Activated CD4-positive, alpha-beta T cell treated with anti-CD3 and anti-CD28 coated beads for 36 hours (primary cell): ENCODE results near the gene RLN2. TPM values are rescaled to one million over a fixed set of nuclear protein-coding genes. Genes with fewer than 3 reads are reported as not detected.
"Not testable (repeated sequence)": the region's sequence is repeated elsewhere in the genome, so short reads cannot be mapped to it uniquely, and the experiment has no call there.

Experiments
- ATAC-seq: fragments of 200-7000 bp; cut with Tn5 transposase; one replicate; pipeline ENCODE4 v1.10.0; 2021; ENCODE audit warnings: mild to moderate bottlenecking, moderate library complexity
- CTCF ChIA-PET: fragments of 350-600 bp; sonication (Branson Sonifier 250); formaldehyde crosslinking; loops from one replicate; lab custom pipeline; 2021; ENCODE audit warnings: antibody characterized with exemption; lab: Charles Lee
- POLR2A ChIA-PET: fragments of 350-600 bp; sonication (Branson Sonifier 250); formaldehyde crosslinking; loops from one replicate; lab custom pipeline; 2021; ENCODE audit warnings: antibody characterized with exemption, inconsistent platforms; lab: Charles Lee
- DNase-seq: peaks from one replicate; pipeline ENCODE4 v3.0.0-alpha.2; 2020
- H3K27ac Mint-ChIP-seq: one replicate; pipeline ENCODE4 v1.8.0; 2021; ENCODE audit warnings: mixed read lengths
- H3K27me3 Mint-ChIP-seq: one replicate; pipeline ENCODE4 v1.8.0; 2021; ENCODE audit warnings: mixed read lengths
- H3K36me3 Mint-ChIP-seq: one replicate; pipeline ENCODE4 v1.8.0; 2021; ENCODE audit warnings: low read depth, mixed read lengths
- H3K4me1 Mint-ChIP-seq: one replicate; pipeline ENCODE4 v1.8.0; 2021; ENCODE audit warnings: mixed read lengths
- H3K4me3 Mint-ChIP-seq: one replicate; pipeline ENCODE4 v1.8.0; 2021; ENCODE audit warnings: mild to moderate bottlenecking, moderate library complexity, mixed read lengths
- H3K9me3 Mint-ChIP-seq: one replicate; pipeline ENCODE4 v1.8.0; 2021; ENCODE audit warnings: low read depth, mixed read lengths
- intact Hi-C, 2 experiments: fragments of 100-400 bp; cut with DNase I in 1 of 2; cut with micrococcal nuclease in 1 of 2; formaldehyde crosslinking; loops; one replicate each; pipeline versions ENCODE4 v1.14.2 to v1.15.1; 2022 to 2024; cut with DNase I, micrococcal nuclease
- total RNA-seq, 2 experiments: library from RNA; stranded (reverse); gene quantifications; one replicate each; pipeline ENCODE4 v1.2.3, GENCODE V29; 2021

RLN2 gene
- total RNA-seq, 2 experiments from 2014 or later: 4.9 to 6.9 TPM

DNA sequence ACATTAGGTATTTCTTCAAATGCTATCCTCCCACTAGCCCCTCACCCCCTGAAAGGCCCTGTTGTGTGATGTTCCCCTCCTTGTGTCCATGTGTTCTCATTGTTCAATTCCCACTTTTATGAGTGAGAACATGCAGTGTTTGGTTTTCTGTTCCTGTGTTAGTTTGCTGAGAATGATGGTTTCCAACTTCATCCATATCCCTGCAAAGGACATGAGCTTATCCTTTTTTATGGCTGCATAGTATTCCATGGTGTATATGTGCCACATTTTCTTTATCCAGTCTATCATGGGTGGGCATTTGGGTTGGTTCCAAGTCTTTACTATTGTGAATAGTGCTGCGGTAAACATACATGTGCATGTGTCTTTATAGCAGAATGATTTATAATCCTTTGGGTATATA, 11.9 kb upstream of the RLN2 start:
- POLR2A ChIA-PET, intact Hi-C loops, DNase-seq, H3K27me3 Mint-ChIP-seq, H3K27ac Mint-ChIP-seq, ATAC-seq, H3K4me1 Mint-ChIP-seq, H3K4me3 Mint-ChIP-seq, CTCF ChIA-PET: not testable (repeated sequence)
- peaks cover 12% of the 10 kb centered on the region for H3K9me3 Mint-ChIP-seq
- peaks cover 28% of the 10 kb centered on the region for H3K36me3 Mint-ChIP-seq

DNA sequence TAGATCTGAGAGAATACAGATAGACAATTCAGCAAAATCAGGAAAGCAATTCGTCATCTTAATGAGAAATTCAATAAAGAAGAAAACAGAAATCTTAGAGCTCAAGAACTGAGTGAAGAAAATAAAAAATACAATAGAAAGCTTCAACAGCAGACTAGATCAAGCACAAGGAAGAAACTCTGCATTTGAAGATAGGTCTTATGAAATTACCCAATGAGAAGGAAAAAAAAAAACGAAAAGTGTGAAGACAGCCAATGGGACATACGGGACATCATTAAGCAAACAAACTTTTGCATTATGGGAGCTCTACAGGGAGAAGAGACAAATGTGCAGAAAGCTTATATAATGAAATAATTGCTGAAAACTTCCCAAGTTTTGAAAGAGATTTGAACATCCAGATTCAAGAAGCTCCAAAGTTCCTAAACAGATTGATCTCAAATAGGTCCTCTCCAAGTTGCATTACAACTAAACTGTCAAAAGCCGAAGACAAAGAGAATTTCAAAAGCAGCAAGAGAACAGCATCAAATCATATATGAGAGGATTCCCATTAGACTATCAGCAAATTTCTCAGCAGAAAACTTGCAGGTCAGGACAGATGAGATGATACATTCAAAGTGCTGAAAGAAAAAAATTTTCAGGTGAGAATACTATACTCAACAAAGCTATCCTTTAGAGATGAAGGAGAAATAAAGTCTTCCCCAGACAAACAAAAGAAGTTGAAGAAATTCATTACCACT, 10.8 kb upstream of the RLN2 start:
- CTCF ChIA-PET: interaction anchor here (0.8 to 1.1 kb wide), 2 partner anchors 26 to 37 kb away, joined by 3 to 4 read pairs; no protein-coding TSS in a partner anchor

DNA sequence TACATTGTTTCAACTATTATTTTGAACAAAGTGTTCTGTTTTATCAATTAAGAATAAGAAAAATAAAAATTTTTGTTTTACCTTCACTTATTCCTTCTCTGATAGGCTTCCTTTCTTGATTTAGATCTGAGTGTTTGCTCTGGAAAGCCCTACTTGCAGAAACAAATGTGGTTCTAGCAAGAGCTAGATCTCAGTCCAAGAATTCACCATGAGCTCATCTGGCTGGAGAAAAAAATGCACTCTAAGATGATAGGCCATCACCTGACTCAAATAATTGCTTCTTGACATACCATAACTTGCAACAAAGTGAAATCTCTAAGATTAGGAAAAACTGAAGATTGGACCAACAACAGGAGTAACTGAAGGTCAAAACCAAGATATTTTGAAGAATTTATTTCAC, 6.3 kb upstream of the RLN2 start:
- no peak for ATAC-seq
- H3K4me3 Mint-ChIP-seq: no peak overlapping the region
- H3K4me1 Mint-ChIP-seq: no peaks in the 10 kb centered on the region
- ChIA-PET POLR2A (no interaction called here), CTCF (interaction anchor here (1.3 kb wide), 2 partner anchors 11 to 289 kb away, joined by 4 to 5 read pairs; no protein-coding TSS in a partner anchor)
- no peak for DNase-seq
- H3K27me3 Mint-ChIP-seq: no peaks in the 10 kb centered on the region
- intact Hi-C loops: no loop called here
- H3K36me3 Mint-ChIP-seq: peaks cover 10% of the 10 kb centered on the region
- H3K9me3 Mint-ChIP-seq: peaks cover 12% of the 10 kb centered on the region
- H3K27ac Mint-ChIP-seq: no peak overlapping the region

More for the DNA sequence above, 10.8 kb upstream of the RLN2 start:
- POLR2A ChIA-PET: no interaction called here
- Mint-ChIP-seq H3K36me3 (peaks cover 28% of the 10 kb centered on the region), H3K27me3 (no peaks in the 10 kb centered on the region), H3K9me3 (peaks cover 12% of the 10 kb centered on the region), H3K4me1 (no peaks in the 10 kb centered on the region), H3K27ac (no peak overlapping the region), H3K4me3 (no peak overlapping the region)
- ATAC-seq (no peak), DNase-seq (no peak)
- intact Hi-C loops: no loop called here

DNA sequence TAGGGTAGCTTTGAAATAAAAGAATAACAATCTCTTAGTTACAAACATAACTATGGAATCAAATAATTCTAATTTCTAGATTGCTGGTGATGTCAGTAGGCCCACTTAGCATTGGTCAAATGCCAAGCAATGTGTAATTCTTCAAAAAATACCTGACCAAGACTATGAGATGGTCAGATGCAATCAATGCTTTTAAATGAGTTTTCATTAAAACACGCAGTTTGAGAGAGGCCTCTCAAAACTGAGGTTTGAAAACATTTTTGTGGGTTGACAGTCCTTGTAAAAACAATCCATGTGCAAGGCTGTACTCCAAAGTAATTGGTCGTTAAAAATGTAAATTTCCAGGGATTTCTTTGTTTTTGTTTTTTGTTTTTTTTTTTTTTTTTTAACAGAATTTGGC, 1.2 kb upstream of the RLN2 start:
- intact Hi-C loops: loop anchor here (2.0 to 10.0 kb wide), 3 partner anchors 31 to 699 kb away; a partner anchor contains a TSS
- DNase-seq (no peak), ATAC-seq (no peak)
- Mint-ChIP-seq H3K4me1 (peaks cover 22% of the 10 kb centered on the region), H3K4me3 (no peak overlapping the region), H3K27ac (no peak overlapping the region), H3K27me3 (no peaks in the 10 kb centered on the region), H3K9me3 (no peaks in the 10 kb centered on the region), H3K36me3 (no peaks in the 10 kb centered on the region)
- POLR2A ChIA-PET: no interaction called here
- CTCF ChIA-PET: no interaction called here

DNA sequence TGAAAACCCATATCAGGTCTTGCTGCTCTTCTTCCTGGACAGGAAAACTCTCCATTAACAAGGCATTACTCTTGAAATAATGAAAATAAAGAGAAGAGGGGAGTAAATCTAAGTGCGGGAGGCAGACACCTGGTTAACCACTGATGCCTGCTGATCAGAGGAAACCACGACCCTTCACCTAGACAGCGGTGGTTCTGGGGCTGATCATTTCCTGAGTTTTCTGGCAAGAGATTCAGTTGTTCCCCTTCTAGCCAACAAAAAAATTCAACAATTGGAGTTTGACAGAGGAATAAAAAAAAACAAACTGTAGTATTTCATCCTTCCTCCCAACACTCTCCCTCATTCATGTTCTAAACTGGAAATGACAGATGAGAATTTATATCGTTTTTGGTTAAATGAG, 3.0 kb downstream of the RLN2 start:
- intact Hi-C loops: loop anchor here (10.0 kb wide), 2 partner anchors 123 to 703 kb away; a partner anchor contains a TSS
- peak overlapping the region; percentile 51 for H3K27ac Mint-ChIP-seq
- H3K4me3 Mint-ChIP-seq: peak overlapping the region; percentile 51
- no peaks in the 10 kb centered on the region for H3K9me3 Mint-ChIP-seq
- ChIA-PET POLR2A (no interaction called here), CTCF (no interaction called here)
- DNase-seq (no peak), ATAC-seq (no peak)
- H3K4me1 Mint-ChIP-seq: peaks cover 22% of the 10 kb centered on the region
- H3K27me3 Mint-ChIP-seq: no peaks in the 10 kb centered on the region
- peaks cover 5% of the 10 kb centered on the region for H3K36me3 Mint-ChIP-seq

DNA sequence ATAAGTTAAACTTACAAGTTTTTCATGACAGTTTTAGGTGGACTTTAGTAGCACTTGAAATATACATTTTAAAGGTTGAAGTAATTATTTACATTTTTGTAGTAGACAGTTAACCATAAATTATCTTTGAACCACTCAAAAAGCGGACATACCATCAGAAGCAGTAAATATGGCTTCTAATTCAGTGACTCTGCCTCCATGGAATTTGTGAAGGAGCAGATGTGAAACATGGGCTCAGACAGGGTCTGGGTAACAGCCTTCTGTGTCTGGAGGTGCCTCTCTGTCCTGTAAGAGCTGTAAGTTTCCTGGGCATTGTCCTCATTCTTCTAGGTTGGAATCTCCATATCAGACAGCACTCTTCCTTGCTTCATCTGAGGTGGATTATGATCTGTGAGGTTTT, 12.4 kb downstream of the RLN2 start:
- intact Hi-C loops: no loop called here
- Mint-ChIP-seq H3K4me1 (no peaks in the 10 kb centered on the region), H3K9me3 (peaks cover 14% of the 10 kb centered on the region), H3K4me3 (no peak overlapping the region), H3K27ac (no peak overlapping the region), H3K27me3 (peaks cover 2% of the 10 kb centered on the region), H3K36me3 (peaks cover 7% of the 10 kb centered on the region)
- DNase-seq: no peak
- ChIA-PET POLR2A (no interaction called here), CTCF (interaction anchor here (0.7 kb wide), 1 partner anchor 133 kb away, joined by 3 read pairs; no protein-coding TSS in a partner anchor)
- ATAC-seq: no peak

DNA sequence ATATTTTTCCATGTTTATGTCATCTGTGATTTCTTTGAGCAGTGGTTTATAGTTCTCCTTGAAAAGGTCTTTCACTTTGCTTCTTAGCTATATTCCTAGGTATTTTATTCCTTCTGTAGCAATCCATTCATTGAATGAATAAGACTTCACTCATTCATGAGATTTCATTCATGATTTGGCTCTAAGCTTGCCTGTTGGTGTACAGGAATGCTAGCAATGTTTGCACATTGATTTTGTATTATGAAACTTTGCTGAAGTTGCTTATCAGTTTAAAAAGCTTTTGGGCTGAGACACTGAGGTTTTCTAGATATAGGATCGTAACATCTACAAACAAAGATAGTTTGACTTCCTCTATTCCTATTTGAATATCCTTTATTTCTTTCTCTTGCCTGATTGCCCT, 15.9 kb downstream of the RLN2 start:
- CTCF ChIA-PET: interaction anchor here (0.8 kb wide), 1 partner anchor 88 kb away, joined by 3 read pairs; no protein-coding TSS in a partner anchor
- Mint-ChIP-seq H3K4me3 (no peak overlapping the region), H3K9me3 (peaks cover 9% of the 10 kb centered on the region), H3K36me3 (no peaks in the 10 kb centered on the region), H3K27me3 (peaks cover 2% of the 10 kb centered on the region), H3K4me1 (peaks cover 4% of the 10 kb centered on the region), H3K27ac (no peak overlapping the region)
- intact Hi-C loops: no loop called here
- DNase-seq: no peak
- no peak for ATAC-seq
- POLR2A ChIA-PET: no interaction called here

DNA sequence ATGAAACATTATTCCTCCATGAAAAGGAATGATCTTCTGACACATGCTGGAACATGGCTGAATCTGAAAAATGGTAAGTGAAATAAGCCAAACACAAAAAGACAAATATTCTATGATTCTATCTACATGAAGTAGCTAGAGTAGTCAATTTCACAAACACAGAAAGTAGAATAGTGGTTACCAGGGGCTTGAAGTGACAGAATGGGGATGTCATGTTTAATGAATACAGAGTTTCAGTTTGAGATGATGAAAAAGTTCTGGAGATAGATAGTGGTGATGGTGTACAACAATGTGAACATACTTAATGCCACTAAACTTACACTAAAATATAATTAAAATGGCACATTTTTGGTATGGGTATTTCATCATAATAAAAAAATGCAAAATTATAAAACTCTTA, 18.3 kb downstream of the RLN2 start:
- no peak for ATAC-seq
- H3K4me3 Mint-ChIP-seq: no peak overlapping the region
- peaks cover 9% of the 10 kb centered on the region for H3K9me3 Mint-ChIP-seq
- no peak for DNase-seq
- no peaks in the 10 kb centered on the region for H3K36me3 Mint-ChIP-seq
- no peak overlapping the region for H3K27ac Mint-ChIP-seq
- peaks cover 2% of the 10 kb centered on the region for H3K27me3 Mint-ChIP-seq
- intact Hi-C loops: no loop called here
- peaks cover 4% of the 10 kb centered on the region for H3K4me1 Mint-ChIP-seq
- CTCF ChIA-PET: no interaction called here
- POLR2A ChIA-PET: no interaction called here

DNA sequence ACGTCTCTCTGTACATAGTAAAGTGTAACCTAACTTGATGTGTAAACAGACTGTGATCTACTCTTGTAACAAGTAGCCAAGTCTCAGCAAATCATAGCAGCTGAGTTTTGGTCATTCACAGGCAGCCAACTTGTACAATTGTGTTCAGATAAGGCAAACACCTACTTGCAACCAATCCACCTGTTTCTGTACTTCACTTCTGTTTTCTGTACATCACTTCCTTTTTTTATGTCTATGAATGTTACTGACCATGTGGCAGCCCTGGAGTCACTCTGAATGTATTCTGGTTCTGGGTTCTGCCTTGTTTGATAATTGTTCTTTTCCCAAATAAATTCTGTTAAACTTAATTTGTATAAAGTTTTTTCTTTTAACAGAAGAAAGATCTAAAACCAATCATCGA, 26.0 kb downstream of the RLN2 start:
- H3K27ac Mint-ChIP-seq: no peak overlapping the region
- intact Hi-C loops: no loop called here
- no peaks in the 10 kb centered on the region for H3K4me1 Mint-ChIP-seq
- no peak for DNase-seq
- no peak overlapping the region for H3K4me3 Mint-ChIP-seq
- H3K9me3 Mint-ChIP-seq: no peaks in the 10 kb centered on the region
- POLR2A ChIA-PET: no interaction called here
- CTCF ChIA-PET: interaction anchor here (0.7 to 1.2 kb wide), 3 partner anchors 37 to 846 kb away, joined by 3 read pairs; partner anchors contain the start of gene INSL4
- H3K36me3 Mint-ChIP-seq: no peaks in the 10 kb centered on the region
- no peaks in the 10 kb centered on the region for H3K27me3 Mint-ChIP-seq
- ATAC-seq: no peak

DNA sequence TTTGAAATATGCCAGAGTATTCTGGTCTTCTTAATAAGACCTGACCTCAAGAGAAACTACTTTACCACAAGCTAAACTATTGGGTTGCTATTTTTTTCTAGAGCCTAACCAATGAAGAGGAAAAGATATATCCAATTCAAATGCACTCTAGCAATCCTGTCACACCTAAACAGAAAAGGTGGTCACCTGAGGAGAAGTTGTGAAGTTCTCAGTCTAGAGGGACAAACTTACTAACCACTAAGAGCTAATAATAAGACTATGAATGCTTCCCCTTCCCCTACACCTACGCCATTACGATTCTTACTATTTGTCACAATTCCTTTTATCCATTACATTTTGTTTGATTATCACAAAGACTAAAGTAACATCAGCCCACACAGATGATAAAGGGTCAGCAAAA, 29.7 kb downstream of the RLN2 start:
- ChIA-PET CTCF (interaction anchor here (0.8 to 1.0 kb wide), 2 partner anchors 9 to 155 kb away, joined by 3 read pairs; no protein-coding TSS in a partner anchor), POLR2A (no interaction called here)
- no peak overlapping the region for H3K4me3 Mint-ChIP-seq
- intact Hi-C loops: no loop called here
- ATAC-seq: no peak
- no peak for DNase-seq
- H3K27me3 Mint-ChIP-seq: no peaks in the 10 kb centered on the region
- H3K36me3 Mint-ChIP-seq: no peaks in the 10 kb centered on the region
- no peak overlapping the region for H3K27ac Mint-ChIP-seq
- H3K9me3 Mint-ChIP-seq: no peaks in the 10 kb centered on the region
- no peaks in the 10 kb centered on the region for H3K4me1 Mint-ChIP-seq

DNA sequence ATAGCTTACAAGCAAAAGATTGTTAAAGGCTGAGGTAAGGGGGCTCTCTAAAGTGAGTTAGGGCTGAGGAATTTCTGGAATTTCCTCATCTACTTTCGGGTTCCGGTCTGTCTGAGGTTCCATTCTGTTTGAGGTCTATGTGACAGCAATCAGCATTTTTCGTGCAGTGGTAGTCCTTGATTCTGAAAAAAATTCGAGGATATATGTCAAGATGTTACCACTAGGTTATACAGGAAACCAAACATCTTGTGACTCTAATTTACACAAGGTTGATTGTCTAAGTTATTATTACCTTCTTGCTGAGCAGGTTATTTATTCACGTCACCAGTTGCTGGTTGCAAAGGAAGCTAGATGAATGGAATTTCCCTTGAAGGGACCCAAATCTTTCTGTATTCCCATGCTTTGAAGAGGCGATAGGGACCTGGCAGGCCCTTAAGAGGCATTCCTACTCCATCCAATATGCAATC, 35.2 kb downstream of the RLN2 start:
- POLR2A ChIA-PET: no interaction called here
- Mint-ChIP-seq H3K36me3 (no peaks in the 10 kb centered on the region), H3K27ac (no peak overlapping the region), H3K4me3 (no peak overlapping the region), H3K27me3 (no peaks in the 10 kb centered on the region), H3K4me1 (peaks cover 8% of the 10 kb centered on the region), H3K9me3 (no peaks in the 10 kb centered on the region)
- CTCF ChIA-PET: interaction anchor here (0.6 to 1.7 kb wide), 4 partner anchors 21 to 83 kb away, joined by 3 to 6 read pairs (median 3); no protein-coding TSS in a partner anchor
- ATAC-seq: no peak
- DNase-seq: no peak
- intact Hi-C loops: no loop called here

DNA sequence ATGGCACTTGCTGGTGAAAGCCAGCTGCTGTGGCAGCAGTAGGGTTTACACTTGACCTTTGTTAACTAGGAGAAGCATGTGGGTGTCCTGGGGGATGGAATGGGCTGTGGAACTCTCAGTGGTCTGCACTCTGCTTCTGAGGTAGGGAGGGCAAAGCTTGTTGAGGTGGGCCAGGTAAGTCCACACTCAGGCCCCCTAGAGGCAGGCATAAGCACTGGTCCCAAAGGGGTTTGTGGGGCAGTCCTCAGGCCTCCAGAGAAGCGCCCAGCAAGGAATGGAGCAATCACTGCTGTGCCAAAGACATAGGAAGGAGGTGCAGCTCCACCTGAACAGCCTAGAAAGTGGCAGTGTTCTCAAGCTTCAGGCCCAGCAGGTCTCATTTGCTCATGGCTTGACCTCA, 38.6 kb downstream of the RLN2 start:
- Mint-ChIP-seq H3K27ac (no peak overlapping the region), H3K36me3 (no peaks in the 10 kb centered on the region), H3K4me1 (peaks cover 10% of the 10 kb centered on the region), H3K9me3 (peaks cover 1% of the 10 kb centered on the region), H3K4me3 (no peak overlapping the region), H3K27me3 (no peaks in the 10 kb centered on the region)
- intact Hi-C loops: no loop called here
- CTCF ChIA-PET: interaction anchor here (0.6 to 1.0 kb wide), 2 partner anchors 9 to 603 kb away, joined by 3 read pairs; no protein-coding TSS in a partner anchor
- POLR2A ChIA-PET: no interaction called here
- ATAC-seq (no peak), DNase-seq (no peak)
